Measurements from ENCODE around the gene DIRAS1. TPM values are rescaled to one million over a fixed set of nuclear protein-coding genes. Genes with fewer than 3 reads are reported as not detected.

Gene DIRAS1
- total RNA-seq, 2 donors from 2014 or later = 36.5 to 58.0 TPM

DNA sequence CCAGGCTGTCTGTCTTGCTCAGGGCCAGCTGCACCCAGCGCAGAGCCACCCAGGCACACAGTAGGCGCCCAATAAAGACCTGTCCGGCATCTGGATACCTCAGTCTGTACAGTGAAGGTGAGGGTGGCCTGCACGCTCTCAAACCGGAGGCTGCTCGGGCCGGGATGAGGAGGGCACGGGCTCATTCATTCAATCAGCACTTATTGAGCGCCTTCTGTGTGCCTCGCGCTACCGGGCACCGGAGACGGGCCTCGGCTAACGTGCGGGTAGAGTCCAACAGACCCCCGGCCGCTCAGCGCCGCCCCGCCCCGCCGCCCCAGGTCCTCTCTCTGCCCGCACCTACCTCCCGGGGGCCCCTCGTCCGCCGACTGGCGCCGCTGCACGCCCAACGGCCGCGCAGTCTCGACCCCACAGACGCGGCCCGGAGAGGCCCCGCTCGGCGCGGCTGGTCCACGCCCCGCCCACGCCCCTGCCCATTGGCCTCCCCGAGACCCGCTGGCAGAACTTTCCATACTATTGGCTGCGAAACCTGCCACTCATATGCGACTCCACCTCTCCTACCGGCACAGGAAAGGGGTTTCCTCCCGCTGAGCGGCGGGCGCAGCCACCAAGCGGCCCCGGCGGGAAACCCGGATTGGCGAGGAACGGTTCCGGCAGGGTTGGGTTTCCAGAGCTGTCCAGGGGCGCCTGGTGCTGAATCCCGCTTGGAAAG lies 18.6 kb upstream of the DIRAS1 start, which contains the start of gene SLC39A3:
SLC39A3 (minus strand) TSS at position 416 of the 712 bp plus-strand sequence. CDS start 2,760 bp downstream, outside the sequence.
- Histone ChIP-seq H3K9me3 (no peaks in the 10 kb centered on the region), H3K36me3 (peaks cover 15% of the 10 kb centered on the region), H3K4me1 (peaks cover 0 to 8% of the 10 kb centered on the region in 2 donors), H3K27me3 (no peaks in the 10 kb centered on the region), H3K27ac (peak within 1 kb of the TSS; percentile 63 to 82), H3K4me3 (peak within 1 kb of the TSS; percentile 88 to 98)
- TF ChIP-seq, protein P1, sequence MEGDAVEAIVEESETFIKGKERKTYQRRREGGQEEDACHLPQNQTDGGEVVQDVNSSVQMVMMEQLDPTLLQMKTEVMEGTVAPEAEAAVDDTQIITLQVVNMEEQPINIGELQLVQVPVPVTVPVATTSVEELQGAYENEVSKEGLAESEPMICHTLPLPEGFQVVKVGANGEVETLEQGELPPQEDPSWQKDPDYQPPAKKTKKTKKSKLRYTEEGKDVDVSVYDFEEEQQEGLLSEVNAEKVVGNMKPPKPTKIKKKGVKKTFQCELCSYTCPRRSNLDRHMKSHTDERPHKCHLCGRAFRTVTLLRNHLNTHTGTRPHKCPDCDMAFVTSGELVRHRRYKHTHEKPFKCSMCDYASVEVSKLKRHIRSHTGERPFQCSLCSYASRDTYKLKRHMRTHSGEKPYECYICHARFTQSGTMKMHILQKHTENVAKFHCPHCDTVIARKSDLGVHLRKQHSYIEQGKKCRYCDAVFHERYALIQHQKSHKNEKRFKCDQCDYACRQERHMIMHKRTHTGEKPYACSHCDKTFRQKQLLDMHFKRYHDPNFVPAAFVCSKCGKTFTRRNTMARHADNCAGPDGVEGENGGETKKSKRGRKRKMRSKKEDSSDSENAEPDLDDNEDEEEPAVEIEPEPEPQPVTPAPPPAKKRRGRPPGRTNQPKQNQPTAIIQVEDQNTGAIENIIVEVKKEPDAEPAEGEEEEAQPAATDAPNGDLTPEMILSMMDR (IDR thresholded peaks at IDR 0.05) = peak; percentile 20 to 34
- DNase-seq (ENCODE audit: low spot score) = peak; percentile 97

DNA sequence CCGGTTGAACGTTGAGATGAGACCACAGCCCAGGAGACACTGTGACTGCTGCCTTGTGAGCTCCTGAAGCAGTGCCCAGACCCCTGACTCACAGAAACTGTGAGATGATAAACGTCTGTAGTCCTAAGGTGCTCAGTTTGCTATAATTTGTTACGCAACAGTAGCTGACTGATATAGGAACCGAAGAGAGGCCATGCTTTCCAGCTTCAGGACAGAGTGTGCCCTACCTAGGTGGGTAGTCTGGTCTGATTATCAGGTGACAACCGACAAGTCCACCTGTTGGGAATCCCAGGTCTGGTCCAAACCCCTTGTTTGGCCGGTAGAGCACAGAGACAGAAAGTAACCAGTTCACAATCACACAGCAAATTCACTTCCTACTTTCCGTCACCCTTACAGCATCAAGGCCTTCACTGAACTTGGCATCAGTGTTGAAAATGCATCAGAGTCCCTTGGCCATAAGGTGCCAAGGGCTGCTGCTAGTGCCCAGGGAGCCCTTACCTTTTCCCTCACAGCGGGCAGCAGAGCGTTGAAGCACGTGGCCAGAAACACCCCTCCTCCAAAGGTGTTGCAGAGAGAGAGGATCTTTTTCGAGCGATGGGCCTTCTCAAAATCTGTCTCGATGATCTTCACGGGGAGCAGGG lies 15.5 kb upstream of the DIRAS1 start:
- TF ChIP-seq, protein P1 (IDR thresholded peaks at IDR 0.05) = no peak
- no peak for DNase-seq (ENCODE audit: low spot score)
- Histone ChIP-seq H3K9me3 (no peaks in the 10 kb centered on the region), H3K27me3 (no peaks in the 10 kb centered on the region), H3K27ac (no peak overlapping the region), H3K4me1 (peaks cover 0 to 8% of the 10 kb centered on the region in 2 donors), H3K36me3 (peaks cover 15% of the 10 kb centered on the region), H3K4me3 (no peak overlapping the region)

DNA sequence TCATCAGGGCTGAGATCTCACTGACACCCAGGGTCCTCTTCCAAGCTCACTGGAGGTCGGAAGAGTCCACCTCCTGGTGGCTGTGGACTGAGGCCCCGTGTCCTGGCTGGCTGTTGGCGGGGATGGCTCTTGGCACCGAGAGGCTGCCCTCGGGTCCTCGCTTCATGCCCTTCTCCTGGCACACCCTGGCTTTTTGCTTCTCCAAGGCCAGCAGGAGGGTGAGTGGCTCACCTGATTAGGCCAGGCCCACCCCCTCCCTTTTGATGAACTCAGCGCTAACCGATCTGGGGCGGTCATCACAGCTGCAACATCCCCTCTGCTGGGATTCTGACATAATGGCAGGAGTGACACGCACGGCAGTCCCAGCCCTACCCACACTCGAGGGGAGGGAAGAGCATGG lies 14.2 kb upstream of the DIRAS1 start:
- Histone ChIP-seq H3K36me3 (peaks cover 15% of the 10 kb centered on the region), H3K4me1 (peaks cover 0 to 8% of the 10 kb centered on the region in 2 donors), H3K9me3 (no peaks in the 10 kb centered on the region), H3K4me3 (no peak overlapping the region), H3K27ac (no peak overlapping the region), H3K27me3 (no peaks in the 10 kb centered on the region)
- no peak for DNase-seq (ENCODE audit: low spot score)
- TF ChIP-seq, protein P1 (IDR thresholded peaks at IDR 0.05) = no peak

DNA sequence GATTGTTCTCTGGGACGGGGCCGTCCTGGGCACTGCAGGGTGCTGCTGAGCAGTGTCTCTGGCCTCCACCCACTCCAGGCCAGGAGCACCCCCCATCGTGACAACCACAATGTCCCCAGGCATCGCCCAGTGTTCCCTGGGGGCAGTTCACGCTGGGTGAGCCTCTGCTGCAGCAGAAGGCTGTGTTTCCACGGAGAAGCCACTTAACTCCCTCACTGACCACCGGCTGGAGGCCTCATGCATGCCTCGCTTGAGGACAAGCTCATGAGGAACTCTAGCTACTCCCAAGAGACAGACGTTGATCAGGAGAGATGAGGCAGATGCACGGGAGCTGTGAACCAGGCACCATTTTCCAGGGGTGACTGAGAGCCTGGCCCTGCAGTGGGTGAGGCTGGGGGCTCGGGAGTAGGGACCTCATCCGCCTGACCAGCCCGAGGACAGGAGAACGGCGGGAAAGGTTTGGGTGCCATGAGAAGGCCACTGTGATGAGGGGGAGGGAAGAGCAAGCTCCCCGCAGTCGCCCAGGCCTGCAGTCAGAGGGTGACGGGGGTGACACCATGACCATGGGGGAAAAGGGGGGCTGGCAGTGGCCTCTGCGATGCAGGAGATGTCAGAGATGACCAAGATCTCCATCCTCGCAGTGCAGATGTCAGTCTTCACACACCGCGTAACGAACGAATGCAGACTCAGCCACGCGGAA lies 13.6 kb upstream of the DIRAS1 start:
- peaks cover 15% of the 10 kb centered on the region for H3K36me3 ChIP-seq
- DNase-seq (ENCODE audit: low spot score) = no peak
- peaks cover 0 to 8% of the 10 kb centered on the region in 2 donors for H3K4me1 ChIP-seq
- H3K9me3 ChIP-seq = no peaks in the 10 kb centered on the region
- TF ChIP-seq, protein P1 (IDR thresholded peaks at IDR 0.05) = no peak
- H3K4me3 ChIP-seq = no peak overlapping the region
- no peak overlapping the region for H3K27ac ChIP-seq
- no peaks in the 10 kb centered on the region for H3K27me3 ChIP-seq

DNA sequence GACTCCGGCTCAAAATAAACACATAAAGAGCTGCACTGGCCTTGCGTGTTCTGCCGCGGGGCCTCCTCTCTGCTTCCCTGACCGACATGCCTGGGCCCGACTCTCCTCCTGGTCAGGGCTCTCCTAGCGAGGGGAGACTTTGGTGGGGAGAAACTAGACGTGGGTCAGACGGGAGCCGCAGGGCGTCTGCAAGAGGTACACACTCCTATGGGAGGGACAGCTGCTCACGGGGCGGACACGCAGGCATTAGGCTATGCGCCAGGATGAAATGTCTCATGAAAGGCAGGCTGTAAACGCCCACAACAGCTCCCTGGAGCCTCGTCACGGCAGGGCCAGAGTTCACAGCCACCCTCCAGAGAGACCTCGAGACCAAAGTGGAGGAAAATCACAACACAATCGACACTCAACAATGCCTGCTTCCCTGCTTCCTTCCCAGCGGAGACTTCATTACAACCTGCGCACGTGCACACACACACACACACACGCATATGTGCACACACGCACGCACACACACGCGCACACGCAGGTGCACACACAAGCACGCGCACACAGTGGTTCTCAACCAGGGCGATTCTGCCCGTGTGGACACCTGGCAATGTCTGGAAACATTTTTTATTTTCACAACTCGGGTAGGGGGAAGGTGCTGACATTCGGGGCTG lies 12.9 kb upstream of the DIRAS1 start:
- Histone ChIP-seq H3K4me3 (no peak overlapping the region), H3K27ac (no peak overlapping the region), H3K27me3 (no peaks in the 10 kb centered on the region), H3K9me3 (no peaks in the 10 kb centered on the region), H3K4me1 (peaks cover 0 to 2% of the 10 kb centered on the region in 2 donors), H3K36me3 (peaks cover 15% of the 10 kb centered on the region)
- TF ChIP-seq, protein P1 (IDR thresholded peaks at IDR 0.05) = no peak
- DNase-seq (ENCODE audit: low spot score) = no peak
